NT2/D1 (cell line): ENCODE results near the gene LMCD1.
A peak's percentile ranks its signal among the peaks of the same experiment; 100 is the strongest.

ENCODE experiments used
- DNase-seq: peaks from one replicate; pipeline ENCODE4 v3.0.0-alpha.2; 2011; ENCODE audit warnings: low read depth, low spot score
- H3K27me3 ChIP-seq: 2 replicates; pipeline ENCODE4 v1.6.0; 2011; ENCODE audit warnings: mild to moderate bottlenecking; ENCODE audit not compliant: insufficient read length, insufficient read depth
- H3K36me3 ChIP-seq: 2 replicates; pipeline ENCODE4 v1.6.1; 2011; ENCODE audit warnings: mild to moderate bottlenecking, low read length, mixed read lengths; ENCODE audit not compliant: insufficient read depth, insufficient read length
- H3K4me1 ChIP-seq: 2 replicates; pipeline ENCODE4 v1.5.1; 2011; ENCODE audit not compliant: insufficient read depth, insufficient read length
- H3K4me3 ChIP-seq: 2 replicates; pipeline ENCODE4 v1.5.1; 2011; ENCODE audit warnings: low read depth; ENCODE audit not compliant: insufficient read length
- H3K9ac ChIP-seq: 2 replicates; pipeline ENCODE4 v1.6.0; 2011; ENCODE audit warnings: low read depth; ENCODE audit not compliant: insufficient read length
- H3K9me3 ChIP-seq: 2 replicates; pipeline ENCODE4 v1.5.1; 2011; ENCODE audit warnings: mild to moderate bottlenecking, low read length; ENCODE audit not compliant: insufficient read depth
- SUZ12 ChIP-seq: IDR thresholded peaks from 2 replicates; pipeline ENCODE4 v1.6.1; 2011; ENCODE audit not compliant: insufficient read length, insufficient read depth; ENCODE audit errors: extremely low read depth
- YY1 ChIP-seq: IDR thresholded peaks from 2 replicates; pipeline ENCODE4 v1.6.1; 2011; ENCODE audit not compliant: insufficient read length, insufficient read depth
- ZNF274 ChIP-seq: IDR thresholded peaks from 2 replicates; pipeline ENCODE4 v1.6.1; 2011; ENCODE audit warnings: mild to moderate bottlenecking, low read depth, low read length

LMCD1 gene

DNA sequence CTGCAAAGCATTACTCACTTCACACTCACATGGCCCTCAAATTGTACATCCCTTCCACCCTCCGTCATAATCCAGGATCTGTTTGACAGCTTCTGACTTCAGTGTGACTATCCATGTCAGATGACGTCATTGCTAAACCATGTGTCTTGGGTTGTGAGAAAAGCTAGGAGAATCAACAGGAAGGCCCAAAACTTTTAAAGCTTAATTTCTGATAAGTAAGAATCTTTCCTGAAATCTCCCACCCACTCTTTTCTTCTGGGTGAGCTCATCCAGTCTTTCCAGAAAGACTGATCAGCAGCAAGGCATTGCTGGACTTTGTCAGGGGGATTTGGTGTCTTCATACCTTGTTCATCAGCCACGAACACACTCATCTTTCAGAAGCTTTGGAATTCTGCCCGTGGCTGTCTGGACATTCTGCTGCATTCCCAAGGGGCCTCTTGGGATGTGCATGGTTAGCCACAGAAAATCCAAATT, 11.5 kb upstream of the LMCD1 start:
- DNase-seq: no peak
- Histone ChIP-seq H3K27me3 (no peaks in the 10 kb centered on the region), H3K9me3 (no peaks in the 10 kb centered on the region), H3K4me3 (no peak overlapping the region), H3K36me3 (no peaks in the 10 kb centered on the region), H3K9ac (no peak overlapping the region), H3K4me1 (peaks cover 6% of the 10 kb centered on the region)
- no peak for TF ChIP-seq YY1
- no peak for TF ChIP-seq ZNF274
- TF ChIP-seq SUZ12: no peak

DNA sequence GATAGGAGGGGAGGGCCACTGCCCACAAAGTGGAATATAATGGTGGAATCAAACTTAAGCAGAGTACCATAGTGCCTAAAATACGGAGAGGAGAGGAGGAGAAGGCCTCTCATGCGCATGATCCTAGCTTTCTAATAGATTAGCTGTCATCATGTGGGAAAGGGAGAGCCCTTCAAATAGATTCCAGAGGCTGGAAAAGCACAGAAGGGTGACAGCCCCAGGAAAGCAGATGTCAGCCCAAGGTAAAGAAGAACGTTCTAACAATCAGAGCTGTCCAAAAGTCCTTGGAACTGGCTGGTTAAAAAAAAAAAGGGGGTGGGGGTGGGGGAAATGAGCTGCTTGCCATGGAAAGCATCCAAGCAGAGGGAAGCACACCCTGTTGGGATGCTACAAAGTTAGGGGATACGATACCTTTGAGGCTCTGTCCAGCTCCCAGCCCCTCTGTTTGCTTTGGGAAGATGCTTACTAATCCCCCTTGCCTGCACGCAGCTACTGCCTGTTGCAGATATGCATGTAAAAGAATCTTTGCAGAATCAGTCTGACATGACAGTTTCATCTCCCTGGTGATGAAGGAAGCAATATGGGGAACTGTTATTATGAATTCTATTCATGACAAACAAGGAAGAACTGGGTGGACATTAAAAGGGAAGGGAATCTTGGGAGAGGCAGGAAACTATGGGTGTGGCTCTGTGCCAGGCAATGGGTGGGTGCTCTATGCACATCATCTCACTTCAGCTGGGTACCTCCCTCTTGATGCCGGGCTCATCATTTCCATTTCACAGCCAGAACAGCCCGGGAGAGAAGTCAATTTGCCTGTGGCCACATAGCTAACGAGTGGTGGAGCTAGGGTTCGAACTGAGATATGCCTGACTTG, 10.1 kb upstream of the LMCD1 start:
- Histone ChIP-seq H3K4me3 (no peak overlapping the region), H3K4me1 (peaks cover 6% of the 10 kb centered on the region), H3K9ac (no peak overlapping the region), H3K36me3 (peaks cover 3% of the 10 kb centered on the region), H3K27me3 (no peaks in the 10 kb centered on the region), H3K9me3 (no peaks in the 10 kb centered on the region)
- TF ChIP-seq YY1 (no peak), ZNF274 (no peak), SUZ12 (no peak)
- no peak for DNase-seq

GRCh38 chr3:8492744-8493511, 8.7 kb upstream of the LMCD1 start:
- no peak for TF ChIP-seq YY1
- Histone ChIP-seq H3K27me3 (no peaks in the 10 kb centered on the region), H3K9ac (no peak overlapping the region), H3K9me3 (no peaks in the 10 kb centered on the region), H3K4me3 (no peak overlapping the region), H3K36me3 (peaks cover 3% of the 10 kb centered on the region), H3K4me1 (peaks cover 6% of the 10 kb centered on the region)
- DNase-seq: no peak

- H3K36me3 ChIP-seq: peaks cover 3% of the 10 kb centered on the region
- no peak overlapping the region for H3K4me3 ChIP-seq
- H3K9ac ChIP-seq: no peak overlapping the region
- H3K27me3 ChIP-seq: no peaks in the 10 kb centered on the region
- peaks cover 8% of the 10 kb centered on the region for H3K4me1 ChIP-seq
- no peaks in the 10 kb centered on the region for H3K9me3 ChIP-seq
- no peak for DNase-seq
- no peak for TF ChIP-seq SUZ12
- no peak for TF ChIP-seq ZNF274
- TF ChIP-seq YY1: no peak
These were observed 7.9 kb upstream of the LMCD1 start for GRCh38 chr3:8493744-8494143.

DNA sequence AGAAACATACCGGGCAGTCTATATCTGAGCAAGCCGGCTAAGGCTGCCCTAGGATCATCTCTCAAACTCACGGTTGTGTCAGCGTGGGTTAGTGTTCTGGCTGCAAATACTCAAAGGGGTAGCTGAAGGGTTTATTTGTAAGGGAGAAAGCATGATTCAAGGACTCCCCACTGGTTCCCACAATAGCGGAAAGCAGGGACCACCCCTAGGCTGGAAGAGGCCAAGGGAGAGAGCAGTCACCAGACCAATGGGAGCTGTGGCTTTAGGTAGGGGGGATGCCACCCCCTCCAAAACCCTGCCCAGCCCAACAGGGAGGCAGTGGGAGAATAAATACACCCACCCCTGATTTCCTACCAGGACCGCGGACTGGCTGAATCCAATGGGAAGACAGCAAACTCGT, 7.3 kb upstream of the LMCD1 start:
- H3K4me3 ChIP-seq: no peak overlapping the region
- H3K4me1 ChIP-seq: peaks cover 9% of the 10 kb centered on the region
- no peak for TF ChIP-seq SUZ12
- TF ChIP-seq YY1: no peak
- no peak for TF ChIP-seq ZNF274
- no peak overlapping the region for H3K9ac ChIP-seq
- H3K36me3 ChIP-seq: peaks cover 3% of the 10 kb centered on the region
- H3K9me3 ChIP-seq: no peaks in the 10 kb centered on the region
- DNase-seq: peak; percentile 11
- no peaks in the 10 kb centered on the region for H3K27me3 ChIP-seq

DNA sequence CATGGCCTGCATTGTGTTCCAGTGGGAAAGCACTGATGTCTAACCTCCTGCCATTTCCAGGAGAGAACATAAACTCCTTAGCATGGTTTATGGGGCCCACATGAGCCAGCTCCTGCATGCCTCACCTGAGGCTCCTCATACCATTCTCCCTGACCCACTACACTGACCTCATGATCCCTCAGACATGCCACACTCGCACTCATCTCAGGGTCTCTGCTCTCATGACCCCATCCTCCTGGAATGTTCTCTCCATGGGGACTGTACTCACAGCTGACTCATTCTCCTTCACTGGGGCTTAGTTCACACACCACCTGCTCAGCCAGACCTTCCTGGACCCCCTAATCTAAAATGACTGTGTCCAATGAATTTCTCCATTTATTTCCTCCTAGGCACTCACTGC, 4.0 kb upstream of the LMCD1 start:
- DNase-seq: peak; percentile 9
- peaks cover 4% of the 10 kb centered on the region for H3K36me3 ChIP-seq
- no peak overlapping the region for H3K9ac ChIP-seq
- no peaks in the 10 kb centered on the region for H3K9me3 ChIP-seq
- H3K4me1 ChIP-seq: peaks cover 11% of the 10 kb centered on the region
- no peaks in the 10 kb centered on the region for H3K27me3 ChIP-seq
- H3K4me3 ChIP-seq: no peak overlapping the region
- no peak for TF ChIP-seq YY1
- no peak for TF ChIP-seq SUZ12
- no peak for TF ChIP-seq ZNF274

DNA sequence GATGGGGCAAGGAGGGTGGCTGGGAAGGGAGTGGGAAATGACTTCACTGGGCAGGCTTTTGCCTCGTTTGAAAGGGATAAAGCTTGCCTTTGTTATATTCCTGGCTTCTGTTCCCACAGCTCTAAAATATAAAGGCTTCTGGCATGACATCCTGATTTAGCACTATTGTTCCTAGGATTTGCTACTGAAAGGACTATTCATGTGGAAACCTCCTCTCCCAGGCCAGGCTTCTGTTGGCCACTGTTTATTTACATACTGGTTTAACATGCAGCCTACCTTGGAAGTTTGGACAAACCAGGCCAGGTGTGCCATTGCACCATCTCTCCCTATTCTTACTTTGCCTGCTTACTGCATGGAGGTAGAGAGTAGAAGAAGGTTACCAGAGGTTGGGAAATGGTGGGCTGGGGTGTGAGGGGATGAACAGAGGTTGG, 2.4 kb upstream of the LMCD1 start:
- peak; percentile 87 for DNase-seq
- H3K9me3 ChIP-seq: no peaks in the 10 kb centered on the region
- no peaks in the 10 kb centered on the region for H3K27me3 ChIP-seq
- H3K36me3 ChIP-seq: peaks cover 9% of the 10 kb centered on the region
- H3K4me1 ChIP-seq: peaks cover 9% of the 10 kb centered on the region
- no peak overlapping the region for H3K9ac ChIP-seq
- no peak for TF ChIP-seq YY1
- TF ChIP-seq ZNF274: no peak
- no peak for TF ChIP-seq SUZ12
- no peak overlapping the region for H3K4me3 ChIP-seq
